Mesenchymal stem cell (in vitro differentiated cells and primary cell): ENCODE measurements around the gene CNIH3.

Experiments
- DNase-seq: peaks from one replicate; pipeline ENCODE4 v3.0.0-alpha.2; 2013
- H2AFZ ChIP-seq: one replicate; pipeline ENCODE4 v1.6.1; 2013; ENCODE audit warnings: low read depth, mild to moderate bottlenecking, control low read depth, inconsistent platforms, low read length, moderate library complexity
- H2AK5ac ChIP-seq: 2 replicates; pipeline ENCODE4 v1.6.1; 2013; ENCODE audit warnings: low read length, moderate library complexity, mild to moderate bottlenecking, inconsistent platforms; ENCODE audit not compliant: severe bottlenecking
- H2BK120ac ChIP-seq: one replicate; pipeline ENCODE4 v1.6.1; 2013; ENCODE audit warnings: low read depth, mild to moderate bottlenecking, inconsistent platforms, low read length, moderate library complexity
- H2BK12ac ChIP-seq, 2 experiments: one replicate each; pipeline ENCODE4 v1.6.1; 2013; ENCODE audit warnings: inconsistent platforms in 2 of 2, low read length in 2 of 2, mild to moderate bottlenecking in 2 of 2, moderate library complexity in 2 of 2, control low read depth in 1 of 2
- H2BK15ac ChIP-seq: one replicate; pipeline ENCODE4 v1.6.1; 2013; ENCODE audit warnings: mild to moderate bottlenecking, low read depth, inconsistent platforms; ENCODE audit not compliant: poor library complexity, severe bottlenecking
- H2BK5ac ChIP-seq: 2 replicates; pipeline ENCODE4 v1.6.1; 2013; ENCODE audit warnings: low read depth, mild to moderate bottlenecking, low read length, control low read depth, inconsistent platforms; ENCODE audit not compliant: poor library complexity, severe bottlenecking
- H3K14ac ChIP-seq, 2 experiments: one replicate each; pipeline ENCODE4 v1.6.1; 2013; ENCODE audit warnings: inconsistent platforms in 2 of 2, low read length in 2 of 2, control low read depth in 1 of 2, mild to moderate bottlenecking in 1 of 2, moderate library complexity in 1 of 2
- H3K18ac ChIP-seq, 2 experiments: one replicate each; pipeline ENCODE4 v1.6.1; 2013; ENCODE audit warnings: inconsistent platforms in 2 of 2, low read length in 2 of 2, control low read depth in 1 of 2, low read depth in 1 of 2, mild to moderate bottlenecking in 1 of 2
- H3K23ac ChIP-seq, 2 experiments: one replicate each; pipeline ENCODE4 v1.6.1; 2013; ENCODE audit warnings: inconsistent platforms in 2 of 2, low read length in 2 of 2, mild to moderate bottlenecking in 2 of 2, moderate library complexity in 2 of 2, control low read depth in 1 of 2
- H3K27ac ChIP-seq: 2 replicates; pipeline ENCODE4 v1.5.1; 2013; ENCODE audit warnings: mild to moderate bottlenecking, moderate library complexity, low read length, control low read depth, inconsistent platforms; ENCODE audit not compliant: poor library complexity, severe bottlenecking
- H3K27me3 ChIP-seq, 2 experiments: 2 replicates each; pipeline versions ENCODE4 v1.6.1 to v1.7.0; 2013; ENCODE audit warnings: low read length in 2 of 2, mild to moderate bottlenecking in 2 of 2, moderate library complexity in 2 of 2, control low read depth in 1 of 2, inconsistent platforms in 1 of 2; ENCODE audit not compliant: control insufficient read depth in 1 of 2, insufficient read depth in 1 of 2
- H3K36me3 ChIP-seq, 2 experiments: 2 replicates each; pipeline versions ENCODE4 v1.6.1 to v1.7.0; 2013; ENCODE audit warnings: low read length in 2 of 2, control low read depth in 1 of 2, inconsistent platforms in 1 of 2, low read depth in 1 of 2, mild to moderate bottlenecking in 1 of 2; ENCODE audit not compliant: insufficient read depth in 2 of 2, control insufficient read depth in 1 of 2
- H3K4ac ChIP-seq, 2 experiments: one replicate each; pipeline ENCODE4 v1.6.1; 2013; ENCODE audit warnings: inconsistent platforms in 2 of 2, low read length in 2 of 2, mild to moderate bottlenecking in 2 of 2, moderate library complexity in 2 of 2, control low read depth in 1 of 2, low read depth in 1 of 2
- H3K4me1 ChIP-seq: 2 replicates; pipeline ENCODE4 v1.6.1; 2013; ENCODE audit warnings: low read depth, low read length, control low read depth; ENCODE audit not compliant: control insufficient read depth, insufficient read depth
- H3K4me2 ChIP-seq: 2 replicates; pipeline ENCODE4 v1.6.1; 2013; ENCODE audit warnings: low read length, mild to moderate bottlenecking, inconsistent platforms; ENCODE audit not compliant: poor library complexity, severe bottlenecking
- H3K4me3 ChIP-seq, 2 experiments: 2 replicates each; pipeline versions ENCODE4 v1.5.1 to v1.7.0; 2013; ENCODE audit warnings: low read length in 2 of 2, mild to moderate bottlenecking in 2 of 2, control low read depth in 1 of 2, low read depth in 1 of 2; ENCODE audit not compliant: insufficient read depth in 1 of 2
- H3K79me1 ChIP-seq: replicated peaks from 2 replicates; pipeline ENCODE4 v1.6.1; 2013; ENCODE audit warnings: mild to moderate bottlenecking, control low read depth, low read length, inconsistent platforms; ENCODE audit not compliant: poor library complexity, severe bottlenecking
- H3K9ac ChIP-seq: 2 replicates; pipeline ENCODE4 v1.7.0; 2013; ENCODE audit warnings: mild to moderate bottlenecking, low read length, moderate library complexity
- H3K9me3 ChIP-seq: 2 replicates; pipeline ENCODE4 v1.7.0; 2013; ENCODE audit warnings: mild to moderate bottlenecking, low read length; ENCODE audit not compliant: control insufficient read depth
- H4K8ac ChIP-seq: one replicate; pipeline ENCODE4 v1.6.1; 2013; ENCODE audit warnings: inconsistent platforms, mild to moderate bottlenecking, low read length, moderate library complexity
- H4K91ac ChIP-seq: one replicate; pipeline ENCODE4 v1.6.1; 2013; ENCODE audit warnings: mild to moderate bottlenecking, low read length, inconsistent platforms
- WGBS: methylation state at CpG from one replicate; pipeline ENCODE4 v1.1.7; 2013; ENCODE audit warnings: mixed read lengths; 5-methylcytosine and 5-hydroxymethylcytosine counted together

CNIH3 gene

DNA sequence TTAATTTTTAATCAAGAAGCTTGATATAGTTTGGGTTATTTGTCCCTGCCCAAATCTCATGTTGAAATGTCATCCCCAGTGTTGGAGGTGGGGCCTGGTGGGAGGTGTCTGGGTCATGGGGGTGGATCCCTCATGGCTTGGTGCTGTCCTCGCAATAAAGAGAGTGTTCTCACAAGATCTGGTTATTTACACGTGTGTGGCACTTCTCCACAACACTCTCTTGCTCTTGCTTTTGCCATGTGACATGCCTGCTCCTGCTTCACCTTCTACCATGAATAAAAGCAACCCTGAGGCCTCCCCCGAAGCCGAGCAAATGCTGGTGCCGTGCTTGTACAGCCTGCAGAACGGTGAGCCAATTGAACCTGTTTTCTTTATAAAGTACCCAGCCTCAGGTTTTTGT, 2.6 kb upstream of the CNIH3 start:
- Histone ChIP-seq H3K4me3 (no peak overlapping the region), H3K36me3 (peaks cover 0 to 15% of the 10 kb centered on the region in 2 experiments), H3K9ac (no peak overlapping the region), H4K91ac (no peak overlapping the region), H2BK15ac (no peak overlapping the region), H3K27ac (no peak overlapping the region), H3K4me2 (no peak overlapping the region), H4K8ac (no peak overlapping the region), H3K4me1 (peaks cover 20% of the 10 kb centered on the region), H3K79me1 (peaks cover 10% of the 10 kb centered on the region), H2BK120ac (no peak overlapping the region), H2BK5ac (no peak overlapping the region), H2BK12ac (no peak overlapping the region), H3K23ac (no peak overlapping the region), H3K4ac (no peak overlapping the region), H3K9me3 (no peaks in the 10 kb centered on the region), H2AK5ac (no peak overlapping the region), H3K27me3 (peaks cover 0 to 5% of the 10 kb centered on the region in 2 experiments), H3K18ac (no peak overlapping the region), H3K14ac (no peak overlapping the region), H2AFZ (no peak overlapping the region)
- DNase-seq, result no peak
- 97% methylated on average over 6 of the region's 6 CpGs for WGBS

DNA sequence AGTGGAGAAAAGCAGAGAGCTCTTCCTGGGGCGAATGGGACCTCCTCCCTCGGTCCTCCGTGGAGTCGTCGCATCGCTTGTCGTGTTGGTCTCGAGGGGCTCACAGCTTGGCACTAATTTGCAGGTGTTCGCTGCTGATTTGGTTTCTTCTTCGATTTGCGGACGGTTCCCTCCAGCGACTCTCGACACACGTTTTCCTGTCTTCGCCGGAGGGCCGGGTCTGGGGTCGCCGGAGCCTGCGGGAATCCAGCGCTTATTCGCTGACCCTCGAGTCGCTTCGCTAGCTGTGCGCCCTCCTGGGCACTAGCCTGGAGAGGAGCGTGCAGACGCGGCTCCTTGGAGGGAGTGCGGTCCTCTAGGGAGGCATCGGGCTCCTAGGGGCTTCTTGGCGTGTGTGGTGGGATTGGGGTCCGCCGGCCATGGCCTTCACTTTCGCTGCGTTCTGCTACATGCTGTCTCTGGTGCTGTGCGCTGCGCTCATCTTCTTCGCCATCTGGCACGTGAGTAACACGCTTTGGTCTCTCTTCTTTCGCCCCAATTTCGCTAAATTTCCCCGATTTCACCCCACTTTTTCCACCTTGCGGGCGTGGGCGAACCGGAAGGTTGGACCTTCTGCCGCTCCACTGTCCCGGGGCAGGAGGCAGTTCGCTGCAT, 766 bp downstream of the CNIH3 start:
- WGBS, result 2% methylated on average over 52 of the region's 52 CpGs
- peaks cover 22% of the 10 kb centered on the region for H3K4me1 ChIP-seq
- no peak overlapping the region for H2BK15ac ChIP-seq
- H3K23ac ChIP-seq, result no peak overlapping the region
- H3K27me3 ChIP-seq, result peaks cover 0 to 5% of the 10 kb centered on the region in 2 experiments
- H3K9ac ChIP-seq, result peak overlapping the region; percentile 96
- H4K91ac ChIP-seq, result no peak overlapping the region
- H2AK5ac ChIP-seq, result no peak overlapping the region
- no peak overlapping the region for H2BK120ac ChIP-seq
- peak overlapping the region; percentile 73 to 100 for H3K4me3 ChIP-seq
- peaks cover 10% of the 10 kb centered on the region for H3K79me1 ChIP-seq
- peak overlapping the region in 1 of 2 experiments; percentile 26 for H3K14ac ChIP-seq
- H3K9me3 ChIP-seq, result no peaks in the 10 kb centered on the region
- H2AFZ ChIP-seq, result no peak overlapping the region
- H3K18ac ChIP-seq, result peak overlapping the region; percentile 38 to 71
- H3K4me2 ChIP-seq, result peak overlapping the region; percentile 98
- H3K4ac ChIP-seq, result peak overlapping the region; percentile 42 to 78
- no peak overlapping the region for H2BK5ac ChIP-seq
- H2BK12ac ChIP-seq, result peak overlapping the region in 1 of 2 experiments; percentile 21
- no peak overlapping the region for H3K27ac ChIP-seq
- H3K36me3 ChIP-seq, result peaks cover 0 to 44% of the 10 kb centered on the region in 2 experiments
- H4K8ac ChIP-seq, result peak overlapping the region; percentile 72
- peak; percentile 34 for DNase-seq

GRCh38 chr1:224617410-224618355, 1.6 kb downstream of the CNIH3 start:
- peak overlapping the region; percentile 58 for H2AK5ac ChIP-seq
- H3K23ac ChIP-seq, result peak overlapping the region in 1 of 2 experiments; percentile 77
- no peak overlapping the region for H4K91ac ChIP-seq
- H2BK15ac ChIP-seq, result no peak overlapping the region
- peaks cover 0 to 52% of the 10 kb centered on the region in 2 experiments for H3K36me3 ChIP-seq
- H3K18ac ChIP-seq, result peak overlapping the region; percentile 46 to 71
- H3K27me3 ChIP-seq, result peaks cover 0 to 5% of the 10 kb centered on the region in 2 experiments
- H2BK12ac ChIP-seq, result peak overlapping the region in 1 of 2 experiments; percentile 79
- no peak overlapping the region for H4K8ac ChIP-seq
- H3K4me1 ChIP-seq, result peaks cover 23% of the 10 kb centered on the region
- H2BK120ac ChIP-seq, result no peak overlapping the region
- peak overlapping the region in 1 of 2 experiments; percentile 42 for H3K4ac ChIP-seq
- no peak overlapping the region for H2AFZ ChIP-seq
- DNase-seq, result no peak
- H3K4me3 ChIP-seq, result peak overlapping the region; percentile 73 to 100
- no peak overlapping the region for H3K27ac ChIP-seq
- peak overlapping the region; percentile 98 for H3K4me2 ChIP-seq
- H3K9ac ChIP-seq, result peak overlapping the region; percentile 96
- WGBS, result 7% methylated on average over 29 of the region's 55 CpGs
- H3K14ac ChIP-seq, result no peak overlapping the region
- no peaks in the 10 kb centered on the region for H3K9me3 ChIP-seq
- H3K79me1 ChIP-seq, result peaks cover 12% of the 10 kb centered on the region
- no peak overlapping the region for H2BK5ac ChIP-seq

- no peak overlapping the region for H3K4me2 ChIP-seq
- no peak overlapping the region for H4K91ac ChIP-seq
- peak overlapping the region; percentile 35 for H2BK5ac ChIP-seq
- H3K27me3 ChIP-seq, result peaks cover 0 to 5% of the 10 kb centered on the region in 2 experiments
- H3K4ac ChIP-seq, result no peak overlapping the region
- H3K36me3 ChIP-seq, result peaks cover 0 to 67% of the 10 kb centered on the region in 2 experiments
- no peak overlapping the region for H2BK120ac ChIP-seq
- H3K14ac ChIP-seq, result no peak overlapping the region
- H3K9me3 ChIP-seq, result no peaks in the 10 kb centered on the region
- peaks cover 12% of the 10 kb centered on the region for H3K79me1 ChIP-seq
- no peak overlapping the region for H3K23ac ChIP-seq
- no peak overlapping the region for H2BK12ac ChIP-seq
- peaks cover 34% of the 10 kb centered on the region for H3K4me1 ChIP-seq
- H2AK5ac ChIP-seq, result no peak overlapping the region
- H3K4me3 ChIP-seq, result peak overlapping the region in 1 of 2 experiments; percentile 100
- H4K8ac ChIP-seq, result no peak overlapping the region
- no peak overlapping the region for H2AFZ ChIP-seq
- H2BK15ac ChIP-seq, result no peak overlapping the region
- no peak for DNase-seq
- 93% methylated on average over 2 of the region's 4 CpGs for WGBS
- H3K9ac ChIP-seq, result peak overlapping the region; percentile 96
- H3K27ac ChIP-seq, result no peak overlapping the region
- H3K18ac ChIP-seq, result no peak overlapping the region
Measured at GRCh38 chr1:224619209-224619608, 3.1 kb downstream of the CNIH3 start.
